Measurements from ENCODE around the gene RTEL1.

Gene RTEL1

GRCh38 chr20:63704749-63705117, 46.6 kb downstream of the RTEL1 start:
- ATAC-seq: no peak

GRCh38 chr20:63705232-63706026, 47.3 kb downstream of the RTEL1 start:
- ATAC-seq: no peak
- TF ChIP-seq ZC3H10 (CRISPR knock-in tag; IDR thresholded peaks at IDR 0.05) (no peak), TCF4 (CRISPR knock-in tag; IDR thresholded peaks at IDR 0.05; ENCODE audit: borderline replicate concordance) (no peak), ARNTL (CRISPR knock-in tag; IDR thresholded peaks at IDR 0.05; ENCODE audit: borderline replicate concordance, low read depth) (no peak), ZNF565 (CRISPR knock-in tag; conservative IDR thresholded peaks at IDR 0.05; ENCODE audit: low read depth) (no peak), BACH2 (CRISPR knock-in tag; IDR thresholded peaks at IDR 0.05; ENCODE audit: borderline replicate concordance) (no peak), ESRRG (CRISPR knock-in tag; IDR thresholded peaks at IDR 0.05) (no peak), GLIS3 (CRISPR knock-in tag; IDR thresholded peaks at IDR 0.05) (no peak), TOX (CRISPR knock-in tag; IDR thresholded peaks at IDR 0.05; ENCODE audit: borderline replicate concordance) (no peak), ZFP3 (CRISPR knock-in tag; IDR thresholded peaks at IDR 0.05) (no peak), ZFP30 (CRISPR knock-in tag; IDR thresholded peaks at IDR 0.05) (no peak), PATZ1 (CRISPR knock-in tag; IDR thresholded peaks at IDR 0.05; ENCODE audit: borderline replicate concordance) (no peak), TSHZ2 (CRISPR knock-in tag; IDR thresholded peaks at IDR 0.05) (no peak)

More at GRCh38 chr20:63704749-63705117, 46.6 kb downstream of the RTEL1 start:
- TF ChIP-seq CSDC2 (CRISPR knock-in tag; IDR thresholded peaks at IDR 0.05) (no peak), RARB (CRISPR knock-in tag; IDR thresholded peaks at IDR 0.05) (no peak), ZNF8 (CRISPR knock-in tag; IDR thresholded peaks at IDR 0.05) (no peak), ZFP3 (CRISPR knock-in tag; IDR thresholded peaks at IDR 0.05) (no peak), TOX (CRISPR knock-in tag; IDR thresholded peaks at IDR 0.05; ENCODE audit: borderline replicate concordance) (no peak), OSR1 (CRISPR knock-in tag; IDR thresholded peaks at IDR 0.05) (no peak), GLIS3 (CRISPR knock-in tag; IDR thresholded peaks at IDR 0.05) (no peak), ZC3H10 (CRISPR knock-in tag; IDR thresholded peaks at IDR 0.05) (no peak), ZNF565 (CRISPR knock-in tag; conservative IDR thresholded peaks at IDR 0.05; ENCODE audit: low read depth) (no peak), ISL1 (CRISPR knock-in tag; IDR thresholded peaks at IDR 0.05) (no peak), SNAI2 (CRISPR knock-in tag; IDR thresholded peaks at IDR 0.05) (no peak)

GRCh38 chr20:63706027-63706695, 48.0 kb downstream of the RTEL1 start:
- TF ChIP-seq ESRRG (CRISPR knock-in tag; IDR thresholded peaks at IDR 0.05): no peak
- TF ChIP-seq TSHZ2 (CRISPR knock-in tag; IDR thresholded peaks at IDR 0.05): no peak
- TF ChIP-seq TOX (CRISPR knock-in tag; IDR thresholded peaks at IDR 0.05; ENCODE audit: borderline replicate concordance): no peak
- no peak for TF ChIP-seq ZNF565 (CRISPR knock-in tag; conservative IDR thresholded peaks at IDR 0.05; ENCODE audit: low read depth)
- no peak for TF ChIP-seq ISL1 (CRISPR knock-in tag; IDR thresholded peaks at IDR 0.05)
- TF ChIP-seq CSRNP3 (CRISPR knock-in tag; IDR thresholded peaks at IDR 0.05): no peak
- TF ChIP-seq ZNF70 (CRISPR knock-in tag; IDR thresholded peaks at IDR 0.05): no peak
- no peak for TF ChIP-seq SNAI2 (CRISPR knock-in tag; IDR thresholded peaks at IDR 0.05)
- TF ChIP-seq CSDC2 (CRISPR knock-in tag; IDR thresholded peaks at IDR 0.05): no peak
- TF ChIP-seq ZFP3 (CRISPR knock-in tag; IDR thresholded peaks at IDR 0.05): no peak
- ATAC-seq: no peak

Data from SK-N-SH treated with all-trans-retinoic acid at 6 μM for 48 hours (cell line).